A673 (cell line): ENCODE results near the gene KCNF1. TPM values are rescaled to one million over a fixed set of nuclear protein-coding genes. Genes with fewer than 3 reads are reported as not detected.
A peak's percentile ranks its signal among the peaks of the same experiment; 100 is the strongest.

Experiments used
- BruUV-seq: library from RNA; stranded (reverse); fragments of 400-500 nt; replicated peaks from 2 replicates; lab custom pipeline; 2021; lab: Mats Ljungman, UMichigan
- CTCF ChIA-PET: fragments of 300-600 bp; sonication (Branson Sonifier 250); formaldehyde crosslinking; loops from one replicate; lab custom pipeline; 2022; ENCODE audit warnings: antibody characterized with exemption; lab: Charles Lee
- POLR2A ChIA-PET: fragments of 300-600 bp; sonication (Branson Sonifier 250); formaldehyde crosslinking; loops from one replicate; lab custom pipeline; 2022; ENCODE audit warnings: antibody characterized with exemption; ENCODE audit not compliant: low non-redundant PET; lab: Charles Lee
- DNase-seq: peaks from one replicate; pipeline ENCODE4 v3.0.0-alpha.2; 2015; ENCODE audit warnings: low spot score
- H3K27ac ChIP-seq: fragments of 200-600 bp; sonication (generic); 2 replicates; pipeline ENCODE4 v1.5.1; 2016; ENCODE audit warnings: mixed run types, low read depth, mild to moderate bottlenecking, mixed read lengths, antibody characterized with exemption, low read length; ENCODE audit not compliant: poor library complexity, severe bottlenecking
- H3K27me3 ChIP-seq: fragments of 200-600 bp; sonication (generic); replicated peaks from 2 replicates; pipeline ENCODE4 v1.6.1; 2017; ENCODE audit warnings: mixed run types, low read depth, mild to moderate bottlenecking, mixed read lengths, antibody characterized with exemption, low read length; ENCODE audit not compliant: insufficient read depth, poor library complexity
- H3K36me3 ChIP-seq: fragments of 200-600 bp; sonication (generic); 2 replicates; pipeline ENCODE4 v1.6.1; 2016; ENCODE audit warnings: mixed run types, mild to moderate bottlenecking, mixed read lengths, antibody characterized with exemption, low read length; ENCODE audit not compliant: insufficient read depth, poor library complexity, severe bottlenecking
- H3K4me1 ChIP-seq: fragments of 200-600 bp; sonication (generic); 2 replicates; pipeline ENCODE4 v1.6.1; 2017; ENCODE audit warnings: mixed run types, mild to moderate bottlenecking, mixed read lengths, antibody characterized with exemption, low read length; ENCODE audit not compliant: insufficient read depth, poor library complexity, severe bottlenecking
- H3K4me3 ChIP-seq: fragments of 200-600 bp; sonication (generic); 2 replicates; pipeline ENCODE4 v1.5.1; 2016; ENCODE audit warnings: low read depth, mixed run types, mild to moderate bottlenecking, mixed read lengths, low read length; ENCODE audit not compliant: poor library complexity, severe bottlenecking
- H3K9me3 ChIP-seq: fragments of 200-600 bp; sonication (generic); 2 replicates; pipeline ENCODE4 v1.6.1; 2016; ENCODE audit warnings: mixed run types, low read depth, mild to moderate bottlenecking, mixed read lengths, antibody characterized with exemption, low read length; ENCODE audit not compliant: poor library complexity, severe bottlenecking
- CTCF ChIP-seq: fragments of 300-800, 200-600 bp; sonication (generic); conservative IDR thresholded peaks from 2 replicates; pipeline ENCODE4 v1.5.1; 2017; ENCODE audit warnings: low read depth, mild to moderate bottlenecking, antibody characterized with exemption, low read length, moderate library complexity, mixed read lengths
- EZH2 ChIP-seq: fragments of 200-600 bp; sonication (generic); IDR thresholded peaks from 2 replicates; pipeline ENCODE4 v1.6.1; 2017; ENCODE audit warnings: borderline replicate concordance, low read depth, mild to moderate bottlenecking, mixed read lengths, antibody characterized with exemption, low read length; ENCODE audit not compliant: poor library complexity, severe bottlenecking
- intact Hi-C: fragments of 100-400 bp; cut with micrococcal nuclease; formaldehyde crosslinking; loops from one replicate; pipeline ENCODE4 v1.10.0; 2022; ENCODE audit not compliant: unreplicated experiment
- total RNA-seq: library from RNA; stranded (reverse); gene quantifications from 2 replicates; pipeline ENCODE4 v1.2.3, GENCODE V29; 2021

Gene KCNF1
- total RNA-seq, 1 experiment from 2014 or later, result 0.32 TPM

- intact Hi-C loops, result no loop called here
- peak; percentile 33 for DNase-seq
- Histone ChIP-seq H3K36me3 (no peaks in the 10 kb centered on the region), H3K9me3 (no peaks in the 10 kb centered on the region), H3K4me3 (no peak overlapping the region), H3K27ac (peak overlapping the region; percentile 73), H3K27me3 (no peaks in the 10 kb centered on the region), H3K4me1 (peaks cover 54% of the 10 kb centered on the region)
- CTCF ChIA-PET, result no interaction called here
- POLR2A ChIA-PET, result no interaction called here
- BruUV-seq, result no TSS peak
- TF ChIP-seq EZH2 (no peak), CTCF (no peak)
Measured at GRCh38 chr2:10883066-10883465, 28.7 kb upstream of the KCNF1 start.

- Histone ChIP-seq H3K9me3 (no peaks in the 10 kb centered on the region), H3K4me3 (peak overlapping the region; percentile 14), H3K36me3 (no peaks in the 10 kb centered on the region), H3K27ac (peak overlapping the region; percentile 73), H3K27me3 (no peaks in the 10 kb centered on the region), H3K4me1 (peaks cover 50% of the 10 kb centered on the region)
- TF ChIP-seq CTCF (no peak), EZH2 (no peak)
- ChIA-PET POLR2A (no interaction called here), CTCF (interaction anchor here (1.8 kb wide), 1 partner anchor 16 kb away, joined by 3 read pairs; no protein-coding TSS in a partner anchor)
- no TSS peak for BruUV-seq
- intact Hi-C loops, result loop anchor here (2.0 kb wide), 1 partner anchor 17 kb away; no protein-coding TSS in a partner anchor
- no peak for DNase-seq
Measured at GRCh38 chr2:10883801-10884478, 27.8 kb upstream of the KCNF1 start.

- H3K4me3 ChIP-seq, result peak overlapping the region; percentile 14
- ChIA-PET POLR2A (no interaction called here), CTCF (interaction anchor here (1.8 kb wide), 1 partner anchor 16 kb away, joined by 3 read pairs; no protein-coding TSS in a partner anchor)
- intact Hi-C loops, result loop anchor here (2.0 kb wide), 1 partner anchor 16 kb away; no protein-coding TSS in a partner anchor
- H3K4me1 ChIP-seq, result peaks cover 51% of the 10 kb centered on the region
- no peaks in the 10 kb centered on the region for H3K9me3 ChIP-seq
- TF ChIP-seq CTCF (no peak), EZH2 (no peak)
- H3K27me3 ChIP-seq, result no peaks in the 10 kb centered on the region
- peak; percentile 97 for DNase-seq
- H3K27ac ChIP-seq, result peak overlapping the region; percentile 73
- no TSS peak for BruUV-seq
- H3K36me3 ChIP-seq, result no peaks in the 10 kb centered on the region
Measured at GRCh38 chr2:10884574-10884975, 27.2 kb upstream of the KCNF1 start.
